IgD-negative memory B cell (primary cell): Measurements from ENCODE around the gene GNG10. TPM values are rescaled to one million over a fixed set of nuclear protein-coding genes. Genes with fewer than 3 reads are reported as not detected.

ENCODE experiments used
- H3K27ac Mint-ChIP-seq, 3 donors: one replicate each; pipeline ENCODE4 v1.8.0; 2020 to 2022; ENCODE audit warnings: mild to moderate bottlenecking in 3 of 3, mixed read lengths in 3 of 3, moderate library complexity in 1 of 3
- H3K27me3 Mint-ChIP-seq: one replicate; pipeline ENCODE4 v1.8.0; 2021; ENCODE audit warnings: mixed read lengths
- H3K36me3 Mint-ChIP-seq: one replicate; pipeline ENCODE4 v1.8.0; 2020; ENCODE audit warnings: mild to moderate bottlenecking, mixed read lengths
- H3K4me1 Mint-ChIP-seq, 3 donors: one replicate each; pipeline ENCODE4 v1.8.0; 2020 to 2022; ENCODE audit warnings: mixed read lengths in 3 of 3, mild to moderate bottlenecking in 1 of 3
- H3K4me3 Mint-ChIP-seq, 4 donors: one replicate each; pipeline ENCODE4 v1.8.0; 2020 to 2022; ENCODE audit warnings: mild to moderate bottlenecking in 4 of 4, mixed read lengths in 4 of 4, moderate library complexity in 3 of 4
- H3K9me3 Mint-ChIP-seq, 3 donors: one replicate each; pipeline ENCODE4 v1.8.0; 2020 to 2021; ENCODE audit warnings: mixed read lengths in 3 of 3, mild to moderate bottlenecking in 1 of 3
- polyA plus RNA-seq: library from polyadenylated mRNA; unstranded; fragments of 300-500 nt; fragmentation: Illumina TruSeq; gene quantifications from one replicate; pipeline ENCODE4 v1.2.3, GENCODE V29; 2021

The GNG10 gene
- polyA plus RNA-seq, 1 donor from 2014 or later: 16.2 TPM

DNA sequence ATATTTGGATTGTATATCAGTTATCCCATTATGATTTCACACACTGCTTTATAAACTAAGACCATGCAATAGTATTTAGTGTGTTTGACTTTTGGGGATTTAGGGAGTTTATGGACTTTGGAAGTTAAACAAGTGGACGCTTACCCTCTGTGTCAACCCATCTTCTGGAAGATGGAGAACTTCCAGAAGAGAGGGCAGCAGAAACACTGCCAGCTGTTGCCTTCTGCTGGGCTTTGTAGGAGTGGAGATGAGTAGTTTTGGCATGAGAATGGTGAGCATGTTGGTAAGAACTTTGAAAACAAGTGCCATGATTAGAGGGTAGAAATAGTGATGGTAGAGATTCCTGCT is 28.0 kb upstream of the GNG10 start:
- Mint-ChIP-seq H3K27ac (peak overlapping the region in 1 of 3 donors; percentile 10), H3K27me3 (no peaks in the 10 kb centered on the region), H3K4me1 (peaks cover 16 to 29% (median 25%) of the 10 kb centered on the region in 3 donors), H3K9me3 (no peaks in the 10 kb centered on the region), H3K36me3 (no peaks in the 10 kb centered on the region), H3K4me3 (peak overlapping the region in 2 of 4 donors; percentile 65 to 95)

DNA sequence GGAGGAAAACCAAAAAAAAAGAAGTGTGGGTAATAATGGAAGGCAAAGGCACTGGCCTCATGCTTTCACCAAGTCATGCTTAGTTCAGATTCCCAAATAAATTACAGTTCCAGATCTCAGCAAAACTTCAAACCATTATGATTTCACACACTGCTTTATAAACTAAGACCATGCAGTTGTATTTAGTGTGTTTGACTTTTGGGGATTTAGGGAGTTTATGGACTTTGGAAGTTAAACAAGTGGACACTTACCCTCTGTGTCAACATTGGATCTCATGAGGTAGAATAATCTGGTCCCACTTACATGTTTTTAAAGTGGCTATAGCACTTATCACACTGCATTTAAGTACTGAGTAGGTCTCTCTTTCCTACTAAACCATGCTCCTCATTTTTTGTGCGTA is 26.5 kb upstream of the GNG10 start:
- H3K4me1 Mint-ChIP-seq: peaks cover 16 to 29% (median 25%) of the 10 kb centered on the region in 3 donors
- no peak overlapping the region for H3K27ac Mint-ChIP-seq
- no peaks in the 10 kb centered on the region for H3K9me3 Mint-ChIP-seq
- H3K36me3 Mint-ChIP-seq: no peaks in the 10 kb centered on the region
- no peaks in the 10 kb centered on the region for H3K27me3 Mint-ChIP-seq
- H3K4me3 Mint-ChIP-seq: peak overlapping the region in 1 of 4 donors; percentile 36

- Mint-ChIP-seq H3K9me3 (no peaks in the 10 kb centered on the region), H3K36me3 (no peaks in the 10 kb centered on the region), H3K4me1 (peaks cover under 1 to 17% (median 14%) of the 10 kb centered on the region in 3 donors), H3K27ac (no peak overlapping the region), H3K4me3 (no peak overlapping the region), H3K27me3 (no peaks in the 10 kb centered on the region)
Observed at GRCh38 chr9:111637421-111637950, 23.9 kb upstream of the GNG10 start.

DNA sequence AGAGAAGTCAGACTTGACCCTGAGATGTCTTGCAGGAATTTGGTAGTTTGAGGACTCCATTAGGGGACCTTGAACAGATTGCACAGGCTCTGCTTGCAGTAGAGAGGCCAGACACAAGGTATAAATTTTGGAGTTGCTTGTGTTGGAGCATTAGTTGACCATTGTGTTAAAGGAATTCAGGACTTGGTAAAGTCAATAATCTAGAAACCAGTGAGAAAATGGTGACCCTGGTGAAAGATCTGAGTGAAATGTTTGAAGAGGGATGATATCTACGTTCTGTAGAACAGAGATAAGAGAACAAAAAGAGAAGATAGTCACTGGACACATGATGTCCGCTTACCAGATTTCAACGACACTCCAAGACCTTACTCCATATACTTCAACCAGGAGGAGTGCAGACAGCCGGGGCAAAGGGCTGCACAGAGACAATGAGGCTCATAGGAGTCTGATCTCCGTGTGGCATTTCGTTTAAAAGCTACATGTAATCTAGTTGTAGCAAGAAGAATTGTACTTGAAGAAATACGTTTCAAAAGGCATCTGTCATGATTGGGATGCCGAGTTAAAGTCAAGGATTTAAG is 17.1 kb upstream of the GNG10 start:
- Mint-ChIP-seq H3K9me3 (no peaks in the 10 kb centered on the region), H3K27me3 (no peaks in the 10 kb centered on the region), H3K4me3 (no peak overlapping the region), H3K36me3 (no peaks in the 10 kb centered on the region), H3K4me1 (no peaks in the 10 kb centered on the region), H3K27ac (no peak overlapping the region)

DNA sequence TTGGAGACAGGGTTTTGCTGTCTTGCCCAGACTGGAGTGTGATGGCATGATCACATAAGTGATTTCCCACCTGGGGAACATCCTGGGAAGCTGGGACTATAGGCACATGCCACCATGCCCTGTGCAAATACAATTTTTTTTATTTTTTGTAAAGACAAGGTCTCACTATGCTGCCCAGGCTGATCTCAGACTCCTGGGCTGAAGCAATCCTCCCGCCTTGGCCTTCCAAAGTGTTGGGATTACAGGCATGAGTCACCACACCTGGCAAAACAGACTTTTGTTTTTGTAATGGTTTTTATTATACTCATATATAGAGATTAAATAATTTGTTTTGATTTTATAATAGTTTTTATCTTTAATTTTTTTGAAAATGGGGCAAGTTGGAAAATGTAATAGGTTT is 15.6 kb upstream of the GNG10 start:
- no peaks in the 10 kb centered on the region for H3K9me3 Mint-ChIP-seq
- H3K36me3 Mint-ChIP-seq: no peaks in the 10 kb centered on the region
- no peaks in the 10 kb centered on the region for H3K4me1 Mint-ChIP-seq
- no peak overlapping the region for H3K27ac Mint-ChIP-seq
- H3K4me3 Mint-ChIP-seq: no peak overlapping the region
- no peaks in the 10 kb centered on the region for H3K27me3 Mint-ChIP-seq

- Mint-ChIP-seq H3K4me3 (no peak overlapping the region), H3K9me3 (no peaks in the 10 kb centered on the region), H3K27ac (no peak overlapping the region), H3K36me3 (no peaks in the 10 kb centered on the region), H3K27me3 (no peaks in the 10 kb centered on the region), H3K4me1 (no peaks in the 10 kb centered on the region)
Observed at GRCh38 chr9:111646417-111646816, 15.0 kb upstream of the GNG10 start.

DNA sequence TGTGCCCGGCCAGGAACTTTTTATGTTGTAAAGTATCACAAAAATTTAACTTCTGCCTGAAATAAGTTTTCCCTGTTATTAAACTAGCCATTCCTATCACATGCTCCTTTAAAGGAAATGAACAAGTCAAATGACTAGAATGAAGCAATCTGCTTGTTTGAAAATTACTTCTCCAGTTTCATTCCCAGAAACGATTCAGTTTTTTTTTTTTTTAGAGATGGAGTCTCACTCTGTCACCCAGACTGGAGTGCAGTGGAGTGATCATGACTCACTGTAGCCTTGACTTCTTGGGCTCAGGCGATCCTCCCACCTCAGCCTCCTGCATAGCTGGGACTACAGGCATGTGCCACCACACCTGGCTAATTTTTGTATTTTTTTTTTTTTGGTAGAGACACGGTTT is 13.3 kb upstream of the GNG10 start:
- no peaks in the 10 kb centered on the region for H3K27me3 Mint-ChIP-seq

DNA sequence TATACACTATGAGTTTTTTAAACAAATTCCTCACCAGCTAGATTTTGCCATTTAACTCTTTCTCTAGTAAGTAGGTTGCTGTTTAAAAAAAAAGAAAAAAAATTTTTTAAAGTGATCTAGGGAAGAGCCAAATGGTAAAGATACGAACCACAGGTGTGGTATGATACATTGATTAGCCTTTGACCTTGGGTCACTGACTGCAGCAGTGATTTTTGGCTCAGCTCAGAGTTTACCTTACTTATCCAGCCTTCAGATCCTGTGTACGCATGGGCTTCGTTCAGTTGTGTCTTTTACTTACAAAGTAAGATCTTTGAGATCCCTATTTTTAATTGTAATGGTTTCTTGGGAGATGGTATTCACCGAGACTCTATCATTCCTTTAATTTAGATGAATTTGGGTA is 12.4 kb upstream of the GNG10 start:
- no peaks in the 10 kb centered on the region for H3K27me3 Mint-ChIP-seq
- H3K27ac Mint-ChIP-seq: no peak overlapping the region
- peaks cover 2% of the 10 kb centered on the region for H3K36me3 Mint-ChIP-seq
- no peak overlapping the region for H3K4me3 Mint-ChIP-seq
- no peaks in the 10 kb centered on the region for H3K9me3 Mint-ChIP-seq
- no peaks in the 10 kb centered on the region for H3K4me1 Mint-ChIP-seq

More for the DNA sequence above, 13.3 kb upstream of the GNG10 start:
- Mint-ChIP-seq H3K9me3 (no peaks in the 10 kb centered on the region), H3K27ac (no peak overlapping the region), H3K36me3 (peaks cover 2% of the 10 kb centered on the region), H3K4me1 (no peaks in the 10 kb centered on the region), H3K4me3 (no peak overlapping the region)

DNA sequence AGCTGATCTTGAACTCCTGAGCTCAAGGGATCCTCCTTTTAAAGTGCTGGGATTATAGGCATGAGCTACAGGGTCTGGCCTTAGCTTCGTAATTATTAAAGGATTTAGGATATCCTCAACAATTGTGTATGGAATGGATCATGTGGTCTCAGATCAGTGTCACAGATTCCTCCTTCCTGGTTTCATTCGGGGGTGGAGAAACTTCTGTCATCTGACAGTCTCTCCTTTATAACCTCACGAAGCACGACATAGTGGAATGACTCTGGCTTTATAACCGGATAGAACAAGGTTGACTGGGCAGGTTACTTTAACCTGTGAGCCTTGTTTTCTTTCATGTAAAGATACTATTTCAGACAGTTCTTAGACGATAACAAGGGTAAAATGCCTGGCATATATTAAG is 4.4 kb upstream of the GNG10 start:
- H3K36me3 Mint-ChIP-seq: peaks cover 2% of the 10 kb centered on the region
- no peak overlapping the region for H3K4me3 Mint-ChIP-seq
- no peak overlapping the region for H3K27ac Mint-ChIP-seq
- peaks cover 1 to 11% (median 7%) of the 10 kb centered on the region in 3 donors for H3K4me1 Mint-ChIP-seq
- H3K27me3 Mint-ChIP-seq: no peaks in the 10 kb centered on the region
- H3K9me3 Mint-ChIP-seq: no peaks in the 10 kb centered on the region

- no peaks in the 10 kb centered on the region for H3K9me3 Mint-ChIP-seq
- peaks cover 11 to 26% (median 23%) of the 10 kb centered on the region in 3 donors for H3K4me1 Mint-ChIP-seq
- no peak overlapping the region for H3K27ac Mint-ChIP-seq
- H3K27me3 Mint-ChIP-seq: no peaks in the 10 kb centered on the region
- peak overlapping the region in 1 of 4 donors; percentile 44 for H3K4me3 Mint-ChIP-seq
- peaks cover 2% of the 10 kb centered on the region for H3K36me3 Mint-ChIP-seq
Observed at GRCh38 chr9:111658943-111659342, 2.5 kb upstream of the GNG10 start.

DNA sequence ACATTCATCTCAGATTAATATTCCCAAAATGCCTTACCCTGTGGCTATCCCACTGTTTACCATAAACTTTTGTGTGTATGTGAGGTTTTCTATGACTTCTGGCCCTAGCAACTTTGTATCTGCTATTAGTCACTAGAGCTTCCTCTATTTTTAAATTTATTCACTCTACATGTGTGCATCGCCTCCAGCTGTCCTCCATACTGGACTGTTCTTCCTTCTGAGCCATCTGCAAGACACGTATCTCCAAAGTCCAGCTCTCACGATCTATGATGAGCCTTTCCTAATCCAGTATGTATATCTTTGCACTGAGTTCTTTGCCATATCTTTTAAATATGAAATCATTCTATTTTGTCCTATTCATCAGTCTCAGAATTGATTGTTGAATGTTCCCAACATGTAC is 1.7 kb upstream of the GNG10 start:
- Mint-ChIP-seq H3K27ac (no peak overlapping the region), H3K4me3 (peak overlapping the region in 2 of 4 donors; percentile 33 to 95), H3K36me3 (peaks cover 2% of the 10 kb centered on the region), H3K9me3 (no peaks in the 10 kb centered on the region), H3K27me3 (no peaks in the 10 kb centered on the region), H3K4me1 (peaks cover 11 to 28% (median 24%) of the 10 kb centered on the region in 3 donors)

DNA sequence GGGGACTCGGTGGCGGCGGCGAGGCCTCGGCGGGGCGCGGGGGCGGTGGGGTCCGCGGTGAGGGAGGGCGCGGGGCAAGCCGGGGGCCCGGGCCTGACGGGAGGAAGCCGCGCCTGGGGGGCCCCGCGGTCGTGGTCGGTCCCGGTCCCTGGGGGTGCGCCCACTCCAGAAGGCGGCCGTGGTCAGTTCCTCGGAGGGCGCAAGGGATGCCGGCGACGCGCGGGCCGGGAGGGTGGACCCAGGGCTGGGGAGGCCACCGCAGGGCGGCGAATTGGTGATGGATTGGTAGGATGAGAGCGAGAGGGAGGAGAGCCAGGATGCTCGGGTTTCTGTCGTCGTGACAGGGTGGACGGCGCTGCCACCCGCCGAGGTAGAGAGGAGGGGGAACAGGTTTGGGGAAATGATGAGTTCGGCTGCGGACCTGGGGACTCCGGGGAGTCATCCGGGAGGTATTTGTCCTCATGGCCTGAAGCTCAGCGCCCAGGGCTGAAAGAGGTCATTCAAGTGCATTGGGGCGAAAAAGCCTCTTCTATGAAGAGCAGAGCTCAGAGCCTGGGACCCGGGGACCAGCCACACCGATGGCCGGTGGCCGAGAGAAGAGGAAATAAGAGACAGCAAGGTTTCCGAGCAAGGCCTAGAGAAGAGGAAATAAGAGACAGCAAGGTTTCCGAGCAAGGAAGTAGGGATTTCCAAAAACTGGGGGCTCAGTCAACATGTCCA is 557 bp downstream of the GNG10 start:
- H3K4me3 Mint-ChIP-seq: peak overlapping the region; percentile 95 to 98 (median 96)
- peaks cover 11 to 28% (median 24%) of the 10 kb centered on the region in 3 donors for H3K4me1 Mint-ChIP-seq
- H3K27ac Mint-ChIP-seq: peak overlapping the region; percentile 7 to 93 (median 91)
- H3K36me3 Mint-ChIP-seq: peaks cover 2% of the 10 kb centered on the region
- no peaks in the 10 kb centered on the region for H3K27me3 Mint-ChIP-seq
- no peaks in the 10 kb centered on the region for H3K9me3 Mint-ChIP-seq

- Mint-ChIP-seq H3K27me3 (no peaks in the 10 kb centered on the region), H3K36me3 (peaks cover 4% of the 10 kb centered on the region), H3K4me3 (peak overlapping the region; percentile 95 to 98 (median 96)), H3K4me1 (peaks cover 11 to 28% (median 24%) of the 10 kb centered on the region in 3 donors), H3K27ac (peak overlapping the region; percentile 7 to 93 (median 91)), H3K9me3 (no peaks in the 10 kb centered on the region)
Observed at GRCh38 chr9:111662576-111663300, 1.3 kb downstream of the GNG10 start.

DNA sequence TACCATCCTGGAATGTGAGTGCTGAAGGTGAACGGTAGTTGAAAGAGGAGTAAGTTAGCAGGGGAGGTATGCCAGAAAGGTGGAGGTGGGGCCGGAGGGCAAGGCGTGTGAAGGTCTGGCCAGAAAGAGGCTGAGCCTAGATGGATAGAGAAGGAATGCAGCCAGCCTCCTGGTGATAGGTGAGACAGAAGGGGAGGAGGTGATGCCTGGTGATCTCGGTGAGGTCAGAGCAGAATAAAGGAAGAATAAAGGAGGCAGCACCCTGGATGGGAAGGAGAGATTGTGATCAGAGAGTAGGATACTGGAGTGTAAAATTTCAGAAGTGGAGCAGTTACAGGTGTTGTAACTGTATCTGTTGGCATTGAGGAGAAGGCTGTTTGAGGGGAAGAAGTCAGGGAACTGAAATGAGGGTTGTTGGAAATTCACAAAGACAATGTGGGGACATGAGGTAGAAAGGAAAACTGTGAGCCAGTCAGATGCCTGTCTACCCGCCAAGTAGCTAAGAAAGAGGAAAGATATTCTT is 2.0 kb downstream of the GNG10 start:
- peaks cover 11 to 28% (median 24%) of the 10 kb centered on the region in 3 donors for H3K4me1 Mint-ChIP-seq
- no peaks in the 10 kb centered on the region for H3K27me3 Mint-ChIP-seq
- peak overlapping the region; percentile 18 to 95 (median 81) for H3K4me3 Mint-ChIP-seq
- no peaks in the 10 kb centered on the region for H3K9me3 Mint-ChIP-seq
- peaks cover 4% of the 10 kb centered on the region for H3K36me3 Mint-ChIP-seq
- peak overlapping the region in 1 of 3 donors; percentile 5 for H3K27ac Mint-ChIP-seq

DNA sequence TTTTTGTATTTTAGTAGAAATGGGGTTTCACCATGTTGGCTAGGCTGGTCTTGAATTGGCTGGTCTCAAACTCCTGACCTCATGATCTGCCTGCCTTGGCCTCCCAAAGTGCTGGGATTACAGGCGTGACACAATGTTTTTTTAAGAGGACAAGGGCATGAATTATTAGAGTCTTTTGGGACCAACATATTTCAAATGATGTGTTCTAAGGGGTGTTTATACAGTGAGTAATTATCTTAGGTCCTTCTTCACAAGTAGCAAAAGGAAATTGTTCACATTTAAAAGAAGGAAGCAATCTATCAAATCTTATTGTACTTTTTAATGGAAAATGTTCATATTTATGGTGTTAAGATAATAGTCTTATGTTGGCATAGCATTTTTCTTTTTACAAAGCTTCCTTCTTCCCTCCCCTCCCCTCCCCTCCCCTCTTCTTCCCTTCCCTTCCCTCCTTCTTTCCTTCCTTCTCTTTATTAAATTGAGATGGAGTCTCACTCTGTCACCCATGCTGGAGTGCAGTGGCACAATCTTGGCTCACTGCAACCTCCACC is 6.7 kb downstream of the GNG10 start:
- H3K27ac Mint-ChIP-seq: peak overlapping the region in 1 of 3 donors; percentile 5
- peaks cover 0 to 7% (median 7%) of the 10 kb centered on the region in 3 donors for H3K4me1 Mint-ChIP-seq
- H3K36me3 Mint-ChIP-seq: peaks cover 4% of the 10 kb centered on the region
- H3K9me3 Mint-ChIP-seq: no peaks in the 10 kb centered on the region
- no peak overlapping the region for H3K4me3 Mint-ChIP-seq
- no peaks in the 10 kb centered on the region for H3K27me3 Mint-ChIP-seq
